LNCaP clone FGC (cell line): ENCODE measurements around the gene FBLN1.
"Not testable (repeated sequence)": the region's sequence is repeated elsewhere in the genome, so short reads cannot be mapped to it uniquely, and the experiment has no call there.

Experiments
- DNase-seq: peaks from one replicate; pipeline ENCODE4 v3.0.0-alpha.2; 2011; ENCODE audit warnings: low read depth
- H3K4me3 ChIP-seq: 2 replicates; pipeline ENCODE4 v1.5.1; 2011; ENCODE audit warnings: mild to moderate bottlenecking, low read depth, low read length, control low read depth
- TF ChIP-seq, protein P1 (sequence below): IDR thresholded peaks from 2 replicates; pipeline ENCODE4 v1.5.1; 2012; ENCODE audit warnings: mild to moderate bottlenecking; ENCODE audit not compliant: control insufficient read depth, insufficient read depth; ENCODE audit errors: extremely low read depth

FBLN1 gene

DNA sequence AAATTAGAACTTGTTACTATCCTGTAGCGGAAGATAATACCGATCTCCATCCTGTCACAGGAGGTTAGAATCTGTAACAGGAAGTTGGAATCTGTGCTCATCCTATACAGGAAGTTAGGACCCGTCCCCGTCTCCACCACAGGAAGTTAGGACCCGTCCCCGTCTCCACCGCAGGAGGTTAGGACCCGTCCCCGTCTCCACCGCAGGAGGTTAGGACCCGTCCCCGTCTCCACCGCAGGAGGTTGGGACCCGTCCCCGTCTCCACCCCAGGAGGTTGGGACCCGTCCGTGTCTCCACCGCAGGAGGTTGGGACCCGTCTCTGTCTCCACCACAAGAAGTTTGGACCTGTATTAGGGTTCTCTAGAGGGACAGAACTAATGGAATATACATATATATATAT lies 52.2 kb downstream of the FBLN1 start:
- TF ChIP-seq, protein P1, sequence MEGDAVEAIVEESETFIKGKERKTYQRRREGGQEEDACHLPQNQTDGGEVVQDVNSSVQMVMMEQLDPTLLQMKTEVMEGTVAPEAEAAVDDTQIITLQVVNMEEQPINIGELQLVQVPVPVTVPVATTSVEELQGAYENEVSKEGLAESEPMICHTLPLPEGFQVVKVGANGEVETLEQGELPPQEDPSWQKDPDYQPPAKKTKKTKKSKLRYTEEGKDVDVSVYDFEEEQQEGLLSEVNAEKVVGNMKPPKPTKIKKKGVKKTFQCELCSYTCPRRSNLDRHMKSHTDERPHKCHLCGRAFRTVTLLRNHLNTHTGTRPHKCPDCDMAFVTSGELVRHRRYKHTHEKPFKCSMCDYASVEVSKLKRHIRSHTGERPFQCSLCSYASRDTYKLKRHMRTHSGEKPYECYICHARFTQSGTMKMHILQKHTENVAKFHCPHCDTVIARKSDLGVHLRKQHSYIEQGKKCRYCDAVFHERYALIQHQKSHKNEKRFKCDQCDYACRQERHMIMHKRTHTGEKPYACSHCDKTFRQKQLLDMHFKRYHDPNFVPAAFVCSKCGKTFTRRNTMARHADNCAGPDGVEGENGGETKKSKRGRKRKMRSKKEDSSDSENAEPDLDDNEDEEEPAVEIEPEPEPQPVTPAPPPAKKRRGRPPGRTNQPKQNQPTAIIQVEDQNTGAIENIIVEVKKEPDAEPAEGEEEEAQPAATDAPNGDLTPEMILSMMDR, result no peak
- DNase-seq, result no peak

DNA sequence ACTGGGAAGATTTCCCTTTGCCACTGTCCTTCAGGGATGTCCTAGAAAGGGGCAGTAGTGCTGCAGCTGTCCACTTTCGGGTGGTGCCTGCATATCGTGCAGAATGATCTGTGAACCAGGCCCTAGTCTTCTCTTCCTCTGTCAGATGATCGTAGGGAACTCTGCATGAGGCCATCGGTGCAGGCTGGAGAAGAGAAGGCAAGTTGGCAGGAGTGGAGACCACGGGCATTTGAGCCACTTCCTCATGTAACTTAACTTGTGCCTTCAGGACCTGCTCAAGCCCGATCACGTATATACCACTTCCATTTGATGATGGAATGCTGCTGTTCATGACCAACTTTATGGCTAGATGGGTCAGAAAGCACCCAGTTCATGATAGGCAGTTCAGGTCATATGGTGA lies 55.2 kb downstream of the FBLN1 start:
- not testable (repeated sequence) for H3K4me3 ChIP-seq, DNase-seq

More for the DNA sequence above, 52.2 kb downstream of the FBLN1 start:
- H3K4me3 ChIP-seq, result no peak overlapping the region

DNA sequence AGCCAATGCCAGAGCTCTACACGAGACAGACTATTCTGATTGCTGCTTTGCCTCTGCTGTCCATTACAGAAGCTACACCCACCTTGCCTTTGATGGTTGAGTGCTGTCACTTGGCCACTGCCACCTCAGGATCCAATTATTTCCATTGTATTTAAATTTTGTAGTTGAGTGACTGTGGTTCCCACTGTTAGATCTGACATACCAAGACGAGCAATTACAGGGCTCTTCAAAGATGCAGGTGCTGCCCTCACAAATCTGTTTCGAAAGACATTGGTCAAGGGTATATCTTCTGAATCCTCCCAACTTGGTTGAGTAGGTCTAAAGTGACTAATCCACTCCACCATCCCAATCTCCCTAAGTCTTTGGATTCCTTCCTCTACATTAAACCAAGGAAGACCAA lies 57.4 kb downstream of the FBLN1 start:
- H3K4me3 ChIP-seq, DNase-seq: not testable (repeated sequence)

DNA sequence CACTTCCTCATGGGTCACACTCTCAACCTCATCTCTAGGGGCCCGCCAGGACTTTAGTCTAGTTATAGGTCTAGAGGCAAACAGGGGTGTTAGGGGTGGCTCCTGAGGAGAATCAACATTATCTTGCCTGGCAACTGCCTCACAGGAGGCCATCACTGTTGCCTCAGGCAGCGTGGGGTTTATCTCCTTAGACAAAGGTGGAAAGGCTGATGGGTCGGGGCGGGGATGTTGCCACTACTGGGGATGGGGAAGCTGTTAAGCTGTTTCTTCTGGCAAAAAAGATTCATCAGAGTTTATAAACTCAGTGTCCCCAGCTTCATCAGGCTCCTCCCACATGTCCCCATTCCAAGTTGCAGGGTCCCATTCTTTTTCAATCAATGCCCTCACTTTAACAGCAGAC lies 58.1 kb downstream of the FBLN1 start:
- not testable (repeated sequence) for DNase-seq, H3K4me3 ChIP-seq

DNA sequence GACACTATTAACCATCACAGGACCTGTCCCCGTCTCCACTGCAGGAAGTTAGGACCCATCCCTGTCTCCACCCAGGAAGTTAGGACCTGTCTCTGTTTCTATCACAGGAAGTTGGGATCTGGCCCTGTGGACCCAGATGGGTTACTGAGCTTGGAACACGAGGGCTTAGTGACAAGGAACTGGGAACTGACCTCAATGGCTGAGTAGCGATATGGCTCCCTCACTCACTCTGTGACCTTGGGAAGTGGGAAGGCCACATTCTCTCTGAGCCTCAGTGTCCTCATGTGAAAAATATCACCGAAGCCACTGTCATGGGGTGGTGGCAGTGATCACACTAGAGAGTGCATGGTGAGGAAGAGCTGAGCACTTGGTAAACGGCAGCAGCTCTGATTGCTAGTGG lies 59.4 kb downstream of the FBLN1 start:
- H3K4me3 ChIP-seq, result no peak overlapping the region
- TF ChIP-seq, protein P1, result no peak
- no peak for DNase-seq

DNA sequence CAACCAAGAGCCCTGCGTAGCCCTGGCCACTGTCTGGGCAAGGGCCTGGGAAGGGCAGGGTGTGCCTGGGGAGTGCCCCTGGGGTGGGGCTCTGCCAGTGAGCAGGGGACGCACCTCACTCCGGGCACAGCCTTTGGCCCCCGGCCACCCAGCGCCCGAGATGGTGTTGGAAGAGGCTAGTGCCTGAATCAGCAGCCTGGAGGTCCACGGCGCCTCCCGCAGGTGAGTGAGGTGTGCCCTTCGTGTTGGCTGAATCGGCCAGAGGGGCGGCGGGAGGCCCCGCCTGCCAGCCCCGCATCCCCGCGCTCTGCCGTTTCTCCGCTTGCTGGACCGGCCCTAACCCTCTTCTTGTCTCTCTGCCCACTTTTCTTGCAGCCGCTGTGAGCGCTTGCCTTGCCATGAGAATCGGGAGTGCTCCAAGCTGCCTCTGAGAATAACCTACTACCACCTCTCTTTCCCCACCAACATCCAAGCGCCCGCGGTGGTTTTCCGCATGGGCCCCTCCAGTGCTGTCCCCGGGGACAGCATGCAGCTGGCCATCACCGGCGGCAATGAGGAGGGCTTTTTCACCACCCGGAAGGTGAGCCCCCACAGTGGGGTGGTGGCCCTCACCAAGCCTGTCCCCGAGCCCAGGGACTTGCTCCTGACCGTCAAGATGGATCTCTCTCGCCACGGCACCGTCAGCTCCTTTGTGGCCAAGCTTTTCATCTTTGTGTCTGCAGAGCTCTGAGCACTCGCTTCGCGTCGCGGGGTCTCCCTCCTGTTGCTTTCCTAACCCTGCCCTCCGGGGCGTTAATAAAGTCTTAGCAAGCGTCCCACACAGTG lies 60.1 kb downstream of the FBLN1 start:
- H3K4me3 ChIP-seq, result no peak overlapping the region
- TF ChIP-seq, protein P1, result no peak
- no peak for DNase-seq

DNA sequence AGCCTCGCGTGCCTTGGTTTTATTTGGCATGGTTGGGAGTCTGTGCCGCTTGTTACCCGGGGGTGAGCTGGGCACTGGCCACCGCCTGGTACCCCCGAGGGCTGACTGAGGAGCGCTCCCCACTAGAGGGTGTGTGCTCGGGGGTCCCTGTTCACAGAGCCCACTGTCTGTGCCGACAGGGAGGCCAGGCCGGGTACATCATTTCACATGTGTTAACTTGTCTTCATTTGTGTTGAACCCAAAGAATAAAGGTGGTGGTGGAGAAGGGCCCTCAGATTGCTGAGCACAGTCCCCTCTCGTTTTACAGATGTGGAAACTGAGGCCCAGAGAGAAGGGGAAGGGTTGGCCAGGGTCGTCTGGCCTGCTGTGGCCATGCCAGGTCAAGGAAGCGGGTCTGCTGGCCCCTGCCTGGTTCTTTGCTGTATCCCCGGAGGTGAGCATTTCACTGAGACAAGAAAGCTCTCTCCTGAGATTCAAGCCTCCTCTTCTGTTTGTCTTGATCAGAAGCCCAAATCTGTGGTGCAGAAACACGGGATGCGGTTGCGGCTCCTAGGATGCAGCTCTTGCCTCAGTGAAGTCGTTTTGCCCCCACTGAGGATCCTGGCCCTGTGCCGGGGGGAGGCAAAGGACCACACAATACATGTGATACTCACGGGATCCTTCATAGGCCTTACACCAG lies 60.8 kb downstream of the FBLN1 start:
- TF ChIP-seq, protein P1, result no peak
- no peak for DNase-seq
- no peak overlapping the region for H3K4me3 ChIP-seq

DNA sequence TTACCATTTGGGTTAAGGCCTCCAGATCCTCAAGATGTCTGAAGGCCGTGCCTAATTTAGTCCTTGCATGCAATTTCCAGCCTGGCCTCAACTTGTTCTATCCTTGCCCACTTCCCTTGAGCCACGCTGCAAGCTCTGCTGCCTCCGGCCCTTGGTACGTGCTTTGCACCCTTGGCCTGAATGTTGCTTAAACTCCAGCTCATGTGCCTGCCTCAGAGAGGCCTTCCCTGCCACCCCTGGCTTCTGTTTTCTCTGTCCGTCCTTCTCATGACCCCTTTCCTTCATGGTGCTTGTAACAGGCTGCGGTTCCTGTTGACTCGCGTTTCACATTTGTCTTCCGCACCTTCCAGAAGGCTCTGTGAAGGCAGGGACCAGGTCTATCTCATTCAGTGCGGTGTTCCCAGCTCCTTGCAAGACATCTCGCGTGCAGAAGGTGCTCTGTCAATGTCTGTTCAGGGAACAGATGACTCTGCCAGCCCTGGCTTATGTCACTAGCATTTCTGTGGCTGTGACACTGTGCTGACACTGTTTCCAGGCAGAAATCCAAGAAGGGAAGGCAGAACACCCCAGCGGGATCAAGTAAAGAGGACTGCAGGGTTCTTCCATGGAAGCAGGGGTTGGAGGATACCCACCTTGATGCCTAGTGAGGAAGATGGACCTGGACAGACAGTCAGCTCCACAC lies 61.8 kb downstream of the FBLN1 start:
- no peak for DNase-seq
- H3K4me3 ChIP-seq, result no peak overlapping the region
- TF ChIP-seq, protein P1, result no peak
